ENCODE data around the gene AKAP8.
"Not testable (repeated sequence)": the region's sequence is repeated elsewhere in the genome, so short reads cannot be mapped to it uniquely, and the experiment has no call there.

AKAP8 gene

DNA sequence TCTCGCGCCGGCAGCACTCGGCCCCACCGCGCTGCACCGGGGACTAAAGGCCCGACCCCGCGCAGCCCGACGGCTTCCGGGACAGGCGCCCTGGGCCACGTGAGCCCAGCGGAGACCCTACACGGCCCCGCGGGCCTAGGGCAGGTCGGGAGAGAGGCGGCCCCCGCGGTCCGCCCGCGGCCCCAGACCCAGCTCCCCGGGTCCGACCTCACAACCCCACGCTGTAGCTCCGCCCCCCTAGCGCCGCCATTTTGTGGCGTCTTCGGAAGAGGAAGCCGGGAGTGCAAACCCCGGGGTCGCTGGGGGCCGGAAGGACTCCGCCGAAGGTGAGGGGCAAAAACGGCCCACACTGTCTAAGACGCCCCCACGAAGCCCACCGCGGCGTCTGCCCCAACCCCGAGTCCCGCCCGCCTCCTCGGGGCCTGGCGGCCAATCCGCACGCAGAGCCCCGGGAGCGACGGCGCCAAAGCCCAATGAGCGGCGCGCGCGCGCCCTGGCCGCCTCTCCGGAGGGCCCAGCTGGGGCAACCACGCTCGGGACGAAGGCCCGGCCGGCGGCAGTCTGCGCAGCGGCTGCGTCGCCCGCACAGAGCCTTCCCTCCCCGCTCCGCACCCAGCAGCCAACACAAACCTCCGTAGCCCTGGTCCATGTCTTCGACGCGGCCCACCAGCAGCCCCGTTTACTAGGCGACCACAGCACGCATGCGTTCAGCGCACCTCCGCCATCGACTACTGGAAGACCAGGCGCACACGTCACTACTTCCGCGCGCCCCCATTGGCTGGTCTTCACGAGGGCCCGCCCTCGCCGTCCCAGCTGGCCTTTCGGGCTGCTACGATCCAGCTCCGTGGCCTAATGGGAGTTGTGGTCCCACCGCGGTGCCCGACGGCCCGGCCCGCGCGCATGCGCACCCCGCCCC is at the start of gene AKAP8:
Gene AKAP8 (minus strand): TSS at position 705 of the 916 bp plus-strand sequence. CDS start 56 bp downstream, at position 649.
- FAIRE-seq, result no peak

DNA sequence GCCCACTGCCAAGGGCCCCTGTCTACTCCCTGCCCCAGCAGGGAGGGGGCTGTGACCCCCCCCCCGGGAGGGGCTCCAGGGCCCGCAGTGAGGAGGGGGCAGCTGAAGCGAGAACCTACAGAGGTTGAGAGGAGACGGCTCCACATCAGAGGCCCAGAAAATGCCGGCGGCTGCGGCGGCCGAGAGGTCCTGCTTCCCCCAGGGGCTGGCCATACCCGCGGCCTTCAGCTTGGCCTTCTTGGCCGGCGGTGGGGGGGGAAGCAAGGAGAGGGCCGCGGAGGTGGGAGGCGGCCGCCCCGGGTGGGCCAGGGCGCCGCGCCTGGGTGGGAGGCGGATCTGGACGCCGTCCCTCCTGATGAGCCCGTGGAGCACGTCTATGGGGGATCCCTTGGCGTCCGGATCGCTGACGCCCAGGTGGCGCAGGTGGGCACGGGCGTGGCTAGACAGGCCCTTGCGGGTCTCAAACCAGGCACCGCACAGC is 48.4 kb upstream of the AKAP8 start:
- no peak for FAIRE-seq

DNA sequence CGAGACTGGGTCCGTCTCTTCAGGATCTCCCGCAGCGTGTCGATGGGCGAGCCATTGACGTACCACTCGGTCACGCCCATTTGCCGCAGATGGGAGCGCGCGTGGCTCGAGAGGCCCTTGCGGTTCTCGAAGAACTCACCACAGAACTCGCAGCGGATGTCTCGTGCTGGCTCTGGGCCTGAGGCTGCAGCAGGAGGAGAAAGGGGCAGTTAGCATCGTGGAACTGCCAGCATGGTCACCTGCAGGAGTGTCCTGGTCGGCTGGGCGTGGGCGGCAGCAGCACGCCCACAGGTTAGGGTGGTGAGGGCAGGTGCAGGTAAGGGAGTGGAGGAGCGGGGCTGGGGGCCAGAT is 47.7 kb upstream of the AKAP8 start:
- FAIRE-seq, result no peak

DNA sequence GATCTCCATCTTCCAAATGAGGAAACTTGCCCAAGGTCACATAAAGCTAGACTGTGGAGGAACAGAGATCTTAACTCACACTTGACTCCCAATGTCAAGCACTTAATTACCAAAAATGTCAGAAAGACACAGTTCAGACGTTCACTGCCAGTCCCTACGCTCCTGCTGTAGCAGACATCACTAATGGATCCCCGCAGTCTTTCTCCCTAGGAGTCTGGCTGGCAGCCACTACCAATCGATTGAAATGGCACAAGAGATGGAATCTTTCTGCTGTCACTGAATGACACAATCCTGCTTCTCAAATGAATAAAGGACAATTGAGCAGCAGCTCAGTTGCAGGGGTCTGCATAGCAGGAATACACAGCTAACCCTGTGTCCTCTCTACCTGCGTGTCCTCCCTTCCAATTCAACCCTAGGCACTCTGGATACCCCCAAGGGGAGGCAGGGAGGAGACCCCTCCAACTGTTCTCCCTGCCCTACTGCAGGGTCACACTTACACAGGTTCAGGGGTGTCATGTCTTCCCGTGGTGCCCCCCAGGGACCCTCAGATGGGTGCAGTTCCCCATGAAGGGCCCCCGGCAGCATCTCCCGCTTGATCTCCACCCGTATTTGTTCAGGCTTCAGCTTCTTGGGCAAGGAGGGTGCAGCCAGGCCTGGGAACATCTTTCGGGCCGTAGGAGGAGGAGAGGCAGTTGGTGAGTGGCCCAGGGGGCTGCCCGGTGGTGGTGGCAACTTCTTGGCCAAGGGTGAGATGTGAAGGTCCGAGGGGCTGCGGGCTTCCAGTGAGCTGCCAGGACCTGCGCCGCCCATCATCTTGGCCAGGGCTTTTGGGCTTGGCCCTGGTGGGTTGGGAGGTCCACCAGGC is 47.1 kb upstream of the AKAP8 start:
- FAIRE-seq, result no peak

DNA sequence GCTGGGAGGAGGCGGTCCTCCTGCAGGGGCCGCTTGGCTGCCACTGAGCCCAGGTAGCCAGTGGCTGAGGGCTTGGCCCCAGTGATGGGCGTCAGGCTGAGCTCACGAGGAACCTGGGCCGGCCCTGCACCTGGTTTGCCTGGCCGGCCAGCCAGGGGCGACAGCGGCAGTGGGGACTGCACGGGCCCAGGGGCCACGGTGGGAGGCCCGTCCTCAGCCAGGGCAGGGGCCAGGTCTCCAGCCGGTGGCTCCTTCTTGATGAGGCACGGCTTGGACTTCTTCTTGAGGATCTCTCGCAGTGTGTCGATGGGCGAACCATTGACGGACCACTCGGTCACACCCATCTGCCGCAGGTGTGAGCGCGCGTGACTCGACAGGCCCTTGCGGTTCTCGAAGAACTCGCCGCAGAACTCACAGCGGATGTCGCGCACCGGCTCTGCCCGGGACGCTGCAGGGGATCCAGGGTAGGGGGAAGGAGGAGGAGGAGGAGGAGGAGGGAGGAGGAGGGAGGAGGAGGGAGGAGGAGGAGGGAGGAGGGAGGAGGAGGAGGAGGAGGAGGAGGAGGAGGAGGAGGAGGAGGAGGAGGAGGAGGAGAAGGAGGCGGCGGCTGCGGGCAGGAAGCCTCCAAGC is 45.8 kb upstream of the AKAP8 start:
- FAIRE-seq, result no peak

DNA sequence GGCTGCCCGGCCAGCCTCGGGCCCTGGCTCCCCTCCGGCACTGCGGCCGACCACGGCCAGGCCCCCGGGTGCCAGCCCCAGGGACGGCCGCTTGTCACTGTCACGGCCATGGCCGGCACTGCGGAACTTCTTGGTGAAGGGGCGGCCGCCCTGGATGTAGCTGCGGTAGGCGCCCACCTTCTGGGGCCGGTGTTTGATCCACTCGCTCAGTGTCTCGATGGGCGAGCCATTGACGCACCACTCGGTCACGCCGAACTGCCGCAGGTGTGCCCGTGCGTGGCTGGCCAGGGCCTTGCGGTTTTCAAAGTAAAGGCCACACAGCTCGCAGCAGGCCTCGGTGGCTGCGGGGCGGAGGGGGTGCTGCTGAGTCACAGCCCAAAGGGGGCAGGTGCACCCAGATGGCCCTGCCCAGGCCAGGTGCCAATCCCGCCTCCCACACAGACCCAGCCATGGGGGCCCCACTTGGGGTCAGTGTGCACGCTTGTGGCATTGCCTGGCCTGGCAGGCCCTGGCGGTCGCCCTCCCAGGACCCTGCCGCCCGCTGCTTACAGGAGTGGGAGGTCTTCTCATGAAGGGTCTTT is 45.2 kb upstream of the AKAP8 start:
- FAIRE-seq, result no peak

DNA sequence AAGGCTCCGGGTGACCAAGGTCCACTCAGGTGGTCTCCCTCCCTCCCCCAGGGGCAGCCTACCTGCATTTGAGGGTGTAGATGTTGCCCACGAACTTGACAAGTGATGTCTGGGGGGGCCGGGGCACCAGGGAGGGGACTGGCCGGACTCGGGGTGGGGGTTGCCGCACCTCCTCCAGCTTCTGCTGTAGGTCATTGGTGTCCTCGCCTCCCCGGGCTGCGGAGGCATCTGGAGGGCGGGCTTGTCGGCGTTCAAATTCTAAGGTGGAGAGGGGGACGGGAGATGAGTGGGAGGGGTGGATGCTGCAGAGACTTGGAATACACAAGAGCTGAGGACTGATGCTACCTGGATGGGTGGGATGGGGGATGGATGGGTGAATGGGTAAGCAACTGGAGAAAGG is 44.5 kb upstream of the AKAP8 start:
- FAIRE-seq, result no peak

DNA sequence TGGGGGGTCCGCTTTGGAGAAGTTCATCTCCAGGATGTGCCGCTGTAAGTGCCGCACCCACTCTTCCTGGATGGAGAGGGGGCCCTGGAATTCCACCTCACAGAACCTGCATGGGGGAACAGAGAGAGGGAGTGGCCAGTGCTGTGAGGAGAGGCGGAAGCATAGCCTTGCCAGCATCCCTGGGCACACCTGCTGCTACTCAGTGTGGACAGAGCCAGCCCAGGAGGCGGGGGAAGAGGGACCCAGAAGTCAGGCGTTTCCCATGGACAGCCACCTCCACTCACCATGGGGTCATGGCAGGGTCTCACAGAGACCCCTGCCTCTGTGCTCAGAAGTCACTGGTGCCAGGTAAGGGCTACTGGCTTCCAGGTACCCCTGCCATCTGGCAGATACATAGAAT is 43.5 kb upstream of the AKAP8 start:
- FAIRE-seq, result no peak

DNA sequence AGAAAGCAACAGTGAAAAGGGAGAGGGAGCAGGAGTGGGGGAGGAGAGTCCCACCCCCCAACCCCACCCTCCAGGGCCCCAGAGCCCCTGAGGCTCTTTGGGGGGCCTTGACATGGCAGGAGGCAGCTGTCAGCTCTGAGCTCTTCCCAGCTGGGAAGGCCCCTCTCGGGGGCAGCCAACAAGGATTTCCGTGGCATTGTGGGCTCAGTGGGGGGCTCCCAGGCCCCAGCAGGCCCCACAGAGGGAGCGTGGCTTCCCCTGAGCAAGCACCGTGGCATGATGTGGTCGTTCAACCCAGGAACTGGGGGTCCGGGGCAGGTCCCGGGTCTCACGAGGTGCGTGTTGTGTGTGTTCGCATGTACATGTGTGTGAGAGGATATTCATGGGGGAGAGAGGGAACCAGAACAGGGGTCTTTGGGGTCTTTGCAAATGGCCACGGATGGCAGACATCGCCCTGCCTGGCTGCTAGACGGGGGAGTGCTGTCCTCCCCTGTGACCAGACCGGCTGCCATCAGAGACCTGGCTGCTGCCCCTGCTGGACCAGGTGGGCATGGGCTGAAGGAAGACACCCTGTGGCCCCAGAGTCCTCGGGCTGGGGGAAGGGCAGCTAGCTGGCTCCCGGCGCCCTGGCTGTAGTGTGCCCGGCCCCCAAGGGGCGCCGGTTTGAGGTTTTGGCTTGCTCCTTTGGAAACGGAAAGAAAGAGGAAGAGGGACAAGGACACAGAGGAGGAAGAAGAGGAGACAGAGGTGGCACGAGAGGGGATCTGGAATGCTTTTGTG is 42.9 kb upstream of the AKAP8 start:
- no peak for FAIRE-seq

DNA sequence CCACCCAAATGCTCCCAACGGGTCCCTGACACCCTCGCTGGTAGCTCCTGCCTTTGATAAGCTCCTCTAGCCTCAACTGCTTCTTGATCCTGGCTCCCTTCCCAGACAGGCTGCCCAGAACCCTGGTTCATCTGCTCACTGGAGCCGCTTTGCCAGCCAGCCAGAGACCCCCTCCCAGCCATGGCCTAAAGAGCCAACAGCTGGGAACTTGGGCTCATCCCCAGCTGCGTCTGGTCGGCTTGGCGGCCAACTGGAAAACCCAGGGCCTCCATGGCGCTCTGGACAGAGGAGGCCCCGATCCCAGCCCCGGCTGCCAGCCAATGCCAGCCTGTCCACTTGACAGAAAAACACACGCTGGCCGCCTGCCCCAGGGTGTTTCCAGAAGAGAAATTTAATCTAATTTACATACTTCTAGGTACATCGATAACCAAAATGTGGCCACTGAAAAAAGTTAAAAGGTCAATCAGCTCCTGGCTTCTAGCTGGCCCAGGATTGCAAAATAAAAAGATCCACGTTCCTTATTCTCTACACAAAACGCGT is 42.2 kb upstream of the AKAP8 start:
- FAIRE-seq, result no peak

DNA sequence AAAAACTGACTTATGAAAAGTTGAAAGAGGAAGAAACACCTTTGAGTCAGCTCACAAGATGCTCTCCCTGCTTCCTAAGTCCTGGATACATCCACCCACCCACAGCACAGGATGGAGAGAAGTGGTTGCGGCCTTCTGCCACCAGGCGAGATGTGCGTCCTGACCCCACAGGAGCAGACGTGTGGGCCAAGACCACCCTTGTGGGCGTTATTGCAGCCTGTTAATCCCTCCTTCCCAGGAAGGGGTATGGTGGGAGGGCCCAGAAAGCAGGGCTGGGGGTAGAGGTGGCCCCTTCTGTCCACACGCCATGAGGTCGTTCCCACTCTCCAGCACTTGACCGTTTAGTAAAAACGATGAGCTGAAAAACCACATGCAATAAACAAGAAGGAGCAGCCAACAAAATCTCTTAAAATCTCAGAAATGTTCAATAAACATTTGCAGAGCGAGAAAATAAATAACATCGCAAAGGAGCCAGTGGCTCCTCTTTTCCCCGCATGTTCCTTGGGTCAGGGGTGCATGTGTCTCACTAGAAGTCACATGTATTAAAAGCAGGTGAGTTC is 41.6 kb upstream of the AKAP8 start:
- no peak for FAIRE-seq

DNA sequence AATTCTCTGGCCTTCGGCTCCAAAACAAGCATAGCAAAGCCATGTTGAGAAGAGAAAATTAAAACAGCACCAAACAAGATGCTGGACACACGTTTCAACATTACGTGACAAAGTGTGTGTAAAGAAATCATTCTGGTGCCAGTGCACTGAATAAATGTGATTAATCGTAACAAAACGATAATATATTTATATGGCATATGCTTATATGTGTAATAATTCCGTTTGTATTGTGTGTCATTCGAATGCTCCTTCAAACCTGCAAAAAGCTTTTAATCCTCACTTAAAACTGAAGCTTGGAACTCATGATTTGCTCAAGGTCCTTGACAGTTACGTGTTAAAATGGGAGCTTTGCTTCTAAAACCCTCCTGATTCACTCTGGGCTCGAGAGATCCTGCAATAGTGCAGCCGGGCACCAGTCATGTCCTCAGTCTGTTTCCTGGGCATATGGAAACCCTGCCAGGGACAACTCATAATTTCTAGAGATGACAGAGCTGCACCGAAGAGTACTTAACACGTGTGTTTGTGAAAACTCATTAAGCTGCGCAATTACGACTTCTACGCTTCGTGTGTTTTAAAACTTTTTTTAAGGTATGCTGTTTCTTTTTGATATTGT is 39.9 kb upstream of the AKAP8 start:
- no peak for FAIRE-seq

DNA sequence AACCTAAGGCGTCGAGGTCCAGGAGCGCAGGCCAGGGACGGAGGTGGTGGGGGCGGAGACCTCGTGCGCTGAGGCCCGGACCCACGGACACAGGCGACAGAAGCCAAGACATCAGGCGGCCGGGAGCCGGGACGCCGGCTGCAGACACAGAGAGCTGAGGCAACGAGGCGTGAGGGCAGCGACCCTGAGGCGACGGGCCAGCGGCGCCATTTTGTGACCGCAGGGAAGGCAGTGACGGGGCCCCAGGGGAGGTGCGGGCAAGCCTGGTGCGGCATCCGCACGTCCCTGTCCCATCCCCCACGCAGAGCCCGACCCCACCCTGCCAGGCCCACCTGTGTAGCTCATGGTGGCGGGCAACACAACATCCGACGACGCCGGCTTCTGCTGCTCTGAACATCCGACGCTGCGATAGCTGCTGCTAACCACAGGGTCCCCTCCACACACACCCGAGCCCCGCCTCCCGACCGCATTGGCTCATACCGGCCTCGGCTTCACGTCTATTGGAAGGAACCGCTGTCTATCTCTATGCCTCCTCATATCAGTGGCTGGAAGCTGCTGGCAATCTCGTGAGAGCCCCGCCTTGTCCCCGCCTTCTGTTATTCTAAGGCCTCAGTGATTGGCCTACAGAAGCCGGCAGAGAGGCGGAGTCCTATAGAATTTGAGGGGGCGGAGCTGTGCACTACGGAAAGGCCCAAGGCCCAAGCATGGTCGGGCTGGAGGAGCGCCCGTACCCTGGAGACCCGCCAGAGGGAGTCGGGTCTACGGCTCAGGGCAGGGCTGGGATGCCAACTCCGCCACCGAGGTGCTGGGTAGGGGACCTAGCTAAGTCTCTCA is 39.2 kb upstream of the AKAP8 start, which contains the start of gene AKAP8L:
Gene AKAP8L (minus strand): TSS at position 410 of the 834 bp plus-strand sequence. CDS start 65 bp downstream, at position 345.
- peak; percentile 94 for FAIRE-seq

DNA sequence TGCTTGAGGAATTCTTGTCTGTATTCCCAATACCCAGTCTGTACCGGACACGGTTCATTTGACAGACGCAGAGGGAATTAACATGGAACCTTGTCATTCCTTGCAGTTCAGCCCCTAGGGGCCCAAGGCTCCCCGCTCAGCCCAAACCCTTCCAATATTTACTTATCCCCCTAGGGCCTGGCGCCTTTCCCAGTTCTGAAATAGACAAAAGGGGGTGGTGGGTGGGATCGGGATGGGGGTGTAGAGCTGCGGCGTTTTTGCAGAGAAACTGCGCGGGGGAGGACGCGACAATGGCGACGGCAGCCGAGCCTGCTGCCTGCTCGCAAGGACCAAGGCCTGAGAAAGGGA is 38.6 kb upstream of the AKAP8 start:
- no peak for FAIRE-seq

DNA sequence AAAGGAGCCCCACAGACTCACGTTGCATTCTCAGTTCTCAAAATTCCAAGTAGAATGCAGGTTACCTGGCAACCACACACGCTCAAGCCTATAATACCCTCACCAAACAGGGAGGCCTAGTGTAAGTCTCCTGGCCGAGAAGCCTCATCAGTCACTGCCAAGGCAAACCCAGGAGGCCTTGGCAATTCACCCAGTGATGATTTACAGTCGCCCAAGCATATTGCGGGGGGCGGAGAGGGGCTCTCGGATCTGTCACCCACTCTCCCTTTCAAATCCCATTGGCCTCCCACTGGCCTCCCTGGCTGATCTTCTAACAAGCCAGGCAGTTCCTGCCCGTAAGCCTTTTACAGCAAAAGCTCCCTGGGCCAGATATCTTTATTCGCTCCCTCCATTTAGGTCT is 38.1 kb upstream of the AKAP8 start:
- no peak for FAIRE-seq

DNA sequence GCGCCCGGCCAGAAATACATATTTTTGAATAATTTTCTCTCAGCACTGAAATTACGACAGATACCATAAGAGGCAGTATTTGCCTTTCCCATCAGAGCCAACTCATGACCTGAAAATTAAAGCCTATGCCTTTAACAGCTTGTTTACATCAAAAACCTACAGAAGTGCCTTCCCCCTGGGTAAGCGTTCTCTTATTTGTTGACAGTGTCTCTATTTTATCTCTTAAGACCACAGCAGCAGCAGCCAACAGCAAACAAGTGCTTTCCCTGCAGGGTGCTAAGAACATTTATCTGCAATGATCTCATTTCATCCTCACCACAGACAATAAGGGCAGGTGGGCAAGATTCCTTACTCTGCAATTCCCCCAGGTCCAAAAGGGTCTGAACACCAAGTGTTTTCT is 33.2 kb upstream of the AKAP8 start:
- FAIRE-seq, result no peak

DNA sequence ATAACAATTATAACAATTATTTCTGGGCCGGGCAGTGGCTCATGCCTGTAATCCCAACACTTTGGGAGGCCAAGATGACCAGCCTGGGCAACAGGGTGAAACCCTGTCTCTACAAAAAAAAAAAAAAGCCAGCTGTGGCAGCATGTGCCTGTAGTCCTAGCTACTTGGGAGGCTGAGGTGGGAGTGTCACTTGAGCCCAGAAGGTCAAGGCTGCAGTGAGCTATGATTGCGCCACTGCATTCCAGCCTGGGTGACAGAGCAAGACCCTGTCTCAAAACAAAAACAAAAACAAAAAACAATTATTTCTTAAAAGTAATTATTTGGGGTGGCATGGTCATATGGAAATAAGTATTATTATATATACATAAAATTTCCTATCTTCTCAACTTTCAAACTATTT is 31.8 kb upstream of the AKAP8 start:
- not testable (repeated sequence) for FAIRE-seq

DNA sequence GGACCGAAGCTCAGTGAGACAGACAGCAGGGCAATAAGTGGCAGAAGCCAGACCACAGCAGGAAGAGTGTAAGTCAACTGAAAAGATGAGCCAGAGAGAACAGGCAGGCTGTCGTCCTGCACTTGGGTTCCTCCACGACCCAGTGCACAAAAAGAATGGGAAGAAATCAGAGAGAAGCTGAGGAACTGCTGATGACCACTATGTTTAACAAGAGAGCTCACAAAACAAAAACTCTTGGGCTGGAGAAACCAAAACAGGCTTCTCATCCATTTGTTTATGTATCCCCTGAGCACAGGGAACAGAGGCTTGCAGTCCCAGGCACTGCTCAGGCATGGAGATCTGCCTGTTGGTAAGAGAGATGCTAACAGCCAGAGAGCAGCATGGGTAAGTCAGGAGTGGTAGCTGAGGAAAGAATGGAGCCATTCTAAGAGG is 25.2 kb upstream of the AKAP8 start:
- no peak for FAIRE-seq

DNA sequence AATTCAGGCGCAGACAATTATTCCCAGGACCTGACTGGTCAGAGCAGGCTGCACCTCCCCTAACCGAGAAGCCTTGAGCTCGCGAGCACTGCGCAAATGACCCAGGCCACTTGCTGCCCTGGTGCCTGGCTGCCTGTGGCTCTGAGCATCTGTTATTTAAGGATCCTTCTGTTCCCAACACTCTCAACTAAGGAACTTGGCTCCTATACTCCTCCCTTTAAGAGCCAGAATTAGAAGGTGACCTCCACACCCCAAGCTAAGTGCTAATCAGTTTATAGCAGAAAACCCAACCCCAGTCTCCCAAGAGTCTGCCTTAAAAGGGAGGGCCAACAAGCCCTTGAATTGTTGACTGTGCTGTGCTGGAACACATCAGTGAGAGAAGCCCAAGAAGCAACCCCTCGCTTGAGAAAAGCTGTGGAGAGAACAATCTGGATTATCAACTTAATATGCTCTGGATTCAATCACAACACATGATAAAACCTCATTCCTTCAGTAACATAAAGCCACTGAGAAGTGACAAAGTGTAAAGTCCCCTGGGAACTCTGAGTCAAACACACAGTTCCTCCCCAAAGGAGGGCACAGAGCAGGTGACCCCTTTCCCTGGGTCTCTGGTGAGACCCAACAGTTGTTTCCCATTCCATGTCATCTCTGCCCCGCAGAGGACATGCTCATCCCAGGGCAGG is 24.7 kb upstream of the AKAP8 start:
- FAIRE-seq, result no peak
